IPS-11a (cell line): Measurements from ENCODE around the gene MVP.
"Not testable (repeated sequence)": the region's sequence is repeated elsewhere in the genome, so short reads cannot be mapped to it uniquely, and the experiment has no call there.

Experiments used
- H3K4me3 ChIP-seq: one replicate; pipeline ENCODE4 v1.5.1; 2013; ENCODE audit warnings: low read depth, low read length, control low read depth

Gene MVP

GRCh38 chr16:29815032-29815721, 5.1 kb upstream of the MVP start:
- peak overlapping the region; percentile 84 for H3K4me3 ChIP-seq

- H3K4me3 ChIP-seq = peak within 1 kb of the TSS; percentile 84
Measured at GRCh38 chr16:29815793-29816693, 4.2 kb upstream of the MVP start, which contains the start of gene PAGR1. Gene PAGR1 (plus strand): TSS chr16:29816152. CDS start chr16:29816526, 374 bp downstream.

- H3K4me3 ChIP-seq = peak overlapping the region; percentile 84
Measured at GRCh38 chr16:29816694-29817441, 3.4 kb upstream of the MVP start.

- no peak overlapping the region for H3K4me3 ChIP-seq
Measured at GRCh38 chr16:29818082-29818481, 2.2 kb upstream of the MVP start.

- H3K4me3 ChIP-seq = no peak overlapping the region
Measured at GRCh38 chr16:29819506-29819905, 756 bp upstream of the MVP start.

- no peak overlapping the region for H3K4me3 ChIP-seq
Measured at GRCh38 chr16:29820730-29821642, 724 bp downstream of the MVP start.

- H3K4me3 ChIP-seq = no peak overlapping the region
Measured at GRCh38 chr16:29821643-29822115, 1.4 kb downstream of the MVP start.

GRCh38 chr16:29824589-29825144, 4.4 kb downstream of the MVP start:
- H3K4me3 ChIP-seq = no peak overlapping the region

GRCh38 chr16:29825145-29826044, 5.1 kb downstream of the MVP start:
- no peak overlapping the region for H3K4me3 ChIP-seq

- H3K4me3 ChIP-seq = no peak overlapping the region
Measured at GRCh38 chr16:29826342-29826695, 6.1 kb downstream of the MVP start.

- H3K4me3 ChIP-seq = no peak overlapping the region
Measured at GRCh38 chr16:29830774-29831173, 10.5 kb downstream of the MVP start.

GRCh38 chr16:29831490-29831889, 11.2 kb downstream of the MVP start:
- H3K4me3 ChIP-seq = no peak overlapping the region

GRCh38 chr16:29833219-29833618, 13.0 kb downstream of the MVP start:
- not testable (repeated sequence) for H3K4me3 ChIP-seq

GRCh38 chr16:29834079-29834478, 13.8 kb downstream of the MVP start:
- H3K4me3 ChIP-seq = no peak overlapping the region

- no peak overlapping the region for H3K4me3 ChIP-seq
Measured at GRCh38 chr16:29835926-29836325, 15.7 kb downstream of the MVP start.

GRCh38 chr16:29836623-29837022, 16.4 kb downstream of the MVP start:
- H3K4me3 ChIP-seq = no peak overlapping the region

- no peak overlapping the region for H3K4me3 ChIP-seq
Measured at GRCh38 chr16:29837841-29838240, 17.6 kb downstream of the MVP start.

- no peak overlapping the region for H3K4me3 ChIP-seq
Measured at GRCh38 chr16:29839822-29840221, 19.6 kb downstream of the MVP start.

- H3K4me3 ChIP-seq = no peak overlapping the region
Measured at GRCh38 chr16:29840240-29840639, 20.0 kb downstream of the MVP start.
